PC-3 (cell line): ENCODE results near the gene TMEM184B. TPM values are rescaled to one million over a fixed set of nuclear protein-coding genes. Genes with fewer than 3 reads are reported as not detected.

Experiments
- ATAC-seq: fragments of 200-7000 bp; cut with Tn5 transposase; 2 replicates; pipeline ENCODE4 v1.9.1; 2020; ENCODE audit warnings: mild to moderate bottlenecking, moderate library complexity
- BruUV-seq: library from RNA; stranded (reverse); fragments of 400-500 nt; replicated peaks from 2 replicates; lab custom pipeline; 2021; lab: Mats Ljungman, UMichigan
- CTCF ChIA-PET: fragments of 300-600 bp; sonication (Branson Sonifier 250); formaldehyde crosslinking; loops from one replicate; lab custom pipeline; 2022; ENCODE audit warnings: antibody characterized with exemption; lab: Charles Lee
- POLR2A ChIA-PET: fragments of 300-600 bp; sonication (Branson Sonifier 250); formaldehyde crosslinking; loops from one replicate; lab custom pipeline; 2022; ENCODE audit warnings: antibody characterized with exemption; ENCODE audit not compliant: unreplicated experiment; lab: Charles Lee
- DNase-seq: peaks from one replicate; pipeline ENCODE4 v3.0.0-alpha.2; 2015
- H2AFZ ChIP-seq: fragments of 300-600 bp; sonication (generic); 2 replicates; pipeline ENCODE4 v1.6.0; 2016; ENCODE audit warnings: antibody characterized with exemption, low read length
- H3F3A ChIP-seq: fragments of 300-600 bp; sonication (generic); one replicate; pipeline ENCODE4 v1.6.0; 2017; ENCODE audit warnings: antibody characterized with exemption, low read length, control low read depth, mild to moderate bottlenecking; ENCODE audit not compliant: unreplicated experiment
- H3K27ac ChIP-seq: fragments of 300-600 bp; sonication (generic); 2 replicates; pipeline ENCODE4 v1.5.1; 2016; ENCODE audit warnings: mild to moderate bottlenecking, low read length
- H3K27me3 ChIP-seq: fragments of 300-600 bp; sonication (generic); 2 replicates; pipeline ENCODE4 v1.6.1; 2016; ENCODE audit warnings: low read length, mixed read lengths
- H3K36me3 ChIP-seq: fragments of 300-600 bp; sonication (generic); 2 replicates; pipeline ENCODE4 v1.6.1; 2016; ENCODE audit warnings: low read depth, mixed run types, low read length, mixed read lengths
- H3K4me1 ChIP-seq: fragments of 300-600 bp; sonication (generic); 2 replicates; pipeline ENCODE4 v1.5.1; 2016; ENCODE audit warnings: low read length; ENCODE audit not compliant: insufficient read depth
- H3K4me2 ChIP-seq: fragments of 300-600 bp; sonication (generic); 2 replicates; pipeline ENCODE4 v1.6.0; 2016; ENCODE audit warnings: low read length
- H3K4me3 ChIP-seq: fragments of 300-600 bp; sonication (generic); 2 replicates; pipeline ENCODE4 v1.5.1; 2016; ENCODE audit warnings: mild to moderate bottlenecking, low read length, mixed read lengths
- H3K79me2 ChIP-seq: fragments of 300-600 bp; sonication (generic); 2 replicates; pipeline ENCODE4 v1.6.1; 2017; ENCODE audit warnings: low read length, mixed read lengths
- H3K9ac ChIP-seq: fragments of 300-600 bp; sonication (generic); 2 replicates; pipeline ENCODE4 v1.6.0; 2016; ENCODE audit warnings: mild to moderate bottlenecking, low read length
- H3K9me2 ChIP-seq: fragments of 300-600 bp; sonication (generic); replicated peaks from 2 replicates; pipeline ENCODE4 v1.6.1; 2016; ENCODE audit warnings: mixed run types, low read length, mixed read lengths
- H3K9me3 ChIP-seq: fragments of 300-600 bp; sonication (generic); 2 replicates; pipeline ENCODE4 v1.6.1; 2016; ENCODE audit warnings: low read length, mixed read lengths
- H4K20me1 ChIP-seq: fragments of 300-600 bp; sonication (generic); 2 replicates; pipeline ENCODE4 v1.6.1; 2016; ENCODE audit warnings: low read length, mixed read lengths
- CTCF ChIP-seq: fragments of 300-600 bp; sonication (generic); conservative IDR thresholded peaks from 2 replicates; pipeline ENCODE4 v1.5.1; 2017; ENCODE audit warnings: antibody characterized with exemption, low read depth, mild to moderate bottlenecking, low read length
- EZH2 ChIP-seq: fragments of 300-600 bp; sonication (generic); IDR thresholded peaks from one replicate; pipeline ENCODE4 v1.6.1; 2017; ENCODE audit warnings: antibody characterized with exemption, mild to moderate bottlenecking, low read length; ENCODE audit not compliant: unreplicated experiment
- EZH2phosphoT487 ChIP-seq: fragments of 300-600 bp; sonication (generic); IDR thresholded peaks from 2 replicates; pipeline ENCODE4 v1.6.1; 2018; ENCODE audit warnings: mild to moderate bottlenecking, antibody characterized with exemption, low read length, borderline replicate concordance
- intact Hi-C: fragments of 100-400 bp; cut with micrococcal nuclease; formaldehyde crosslinking; loops from 2 replicates; pipeline ENCODE4 v1.9.0; 2023
- total RNA-seq: library from RNA; depleted of rRNA; stranded (reverse); fragments of >200 nt; gene quantifications from 2 replicates; pipeline ENCODE4 v1.2.3, GENCODE V29; 2014

Gene TMEM184B
- total RNA-seq, 1 experiment from 2014 or later = 37.5 TPM

GRCh38 chr22:38315823-38316363, 43.1 kb upstream of the TMEM184B start:
- H2AFZ ChIP-seq = no peak overlapping the region
- intact Hi-C loops = loop anchor here (5.0 kb wide), 1 partner anchor 79 kb away; no protein-coding TSS in a partner anchor
- no peaks in the 10 kb centered on the region for H3K9me3 ChIP-seq
- H3K9ac ChIP-seq = peak overlapping the region; percentile 100
- H3K79me2 ChIP-seq = peaks cover 68% of the 10 kb centered on the region
- H3K27me3 ChIP-seq = no peaks in the 10 kb centered on the region
- POLR2A ChIA-PET = interaction anchor here (0.6 kb wide), 1 partner anchor 9 kb away, joined by 4 read pairs; no protein-coding TSS in a partner anchor
- no peaks in the 10 kb centered on the region for H3K9me2 ChIP-seq
- no peak for TF ChIP-seq EZH2phosphoT487
- no peak for TF ChIP-seq CTCF
- TF ChIP-seq EZH2 = no peak
- no peak for DNase-seq
- peak overlapping the region; percentile 98 for H3K27ac ChIP-seq
- peak overlapping the region; percentile 99 for H3K4me3 ChIP-seq
- peaks cover 54% of the 10 kb centered on the region for H3K4me1 ChIP-seq
- CTCF ChIA-PET = no interaction called here
- H4K20me1 ChIP-seq = peaks cover 26% of the 10 kb centered on the region
- H3F3A ChIP-seq = no peaks in the 10 kb centered on the region
- no peak for ATAC-seq
- BruUV-seq = TSS peak; percentile 18
- H3K4me2 ChIP-seq = peak overlapping the region; percentile 99
- H3K36me3 ChIP-seq = peaks cover 20% of the 10 kb centered on the region

GRCh38 chr22:38314933-38315822, 42.4 kb upstream of the TMEM184B start:
- intact Hi-C loops = loop anchor here (5.0 kb wide), 1 partner anchor 78 kb away; no protein-coding TSS in a partner anchor
- Histone ChIP-seq H2AFZ (no peak overlapping the region), H4K20me1 (peaks cover 32% of the 10 kb centered on the region), H3K4me3 (peak overlapping the region; percentile 99), H3K27ac (peak overlapping the region; percentile 98), H3K79me2 (peaks cover 75% of the 10 kb centered on the region), H3K4me2 (peak overlapping the region; percentile 99), H3F3A (no peaks in the 10 kb centered on the region), H3K9ac (peak overlapping the region; percentile 100), H3K4me1 (peaks cover 59% of the 10 kb centered on the region), H3K36me3 (peaks cover 26% of the 10 kb centered on the region), H3K9me3 (no peaks in the 10 kb centered on the region), H3K27me3 (no peaks in the 10 kb centered on the region), H3K9me2 (no peaks in the 10 kb centered on the region)
- BruUV-seq = no TSS peak
- CTCF ChIA-PET = no interaction called here
- DNase-seq (no peak), ATAC-seq (no peak)
- POLR2A ChIA-PET = interaction anchor here (0.6 kb wide), 1 partner anchor 10 kb away, joined by 4 read pairs; no protein-coding TSS in a partner anchor
- no peak for TF ChIP-seq EZH2phosphoT487
- no peak for TF ChIP-seq EZH2
- TF ChIP-seq CTCF = no peak
